GM19035 (cell line): ENCODE data around the gene ZNHIT1.
A peak's percentile ranks its signal among the peaks of the same experiment; 100 is the strongest.

ENCODE experiments used
- ATAC-seq: cut with Tn5 transposase; IDR thresholded peaks from one replicate; pipeline ENCODE4 v1.9.1; 2021; ENCODE audit not compliant: unreplicated experiment

Gene ZNHIT1

DNA sequence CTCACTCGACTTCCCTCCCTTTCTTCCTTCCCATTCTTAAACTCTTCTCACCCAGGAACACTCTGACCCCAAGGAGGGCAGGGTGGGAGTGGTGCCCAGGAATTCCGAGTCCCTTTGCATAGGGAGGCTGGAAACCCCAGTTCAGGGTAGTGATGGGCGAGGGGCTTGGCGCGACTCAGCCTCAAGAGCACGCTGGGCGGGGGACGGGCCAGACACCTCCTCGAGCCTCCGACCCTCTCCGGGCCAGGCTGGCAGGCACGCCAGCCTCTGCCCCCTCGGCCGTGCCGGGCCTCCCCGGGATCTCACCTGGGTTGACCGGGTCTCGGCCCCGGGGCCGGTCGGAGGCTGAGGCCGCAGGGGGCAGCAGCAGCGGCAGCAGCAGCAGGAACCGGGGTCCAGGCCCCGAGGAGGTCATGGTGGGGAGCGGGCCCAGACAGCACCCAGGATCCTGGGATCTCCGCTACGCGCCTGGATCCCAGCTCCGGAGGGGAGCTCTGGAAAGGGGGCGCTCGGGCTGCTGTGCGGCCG, 1.0 kb upstream of the ZNHIT1 start:
- ATAC-seq, result peak; percentile 22

DNA sequence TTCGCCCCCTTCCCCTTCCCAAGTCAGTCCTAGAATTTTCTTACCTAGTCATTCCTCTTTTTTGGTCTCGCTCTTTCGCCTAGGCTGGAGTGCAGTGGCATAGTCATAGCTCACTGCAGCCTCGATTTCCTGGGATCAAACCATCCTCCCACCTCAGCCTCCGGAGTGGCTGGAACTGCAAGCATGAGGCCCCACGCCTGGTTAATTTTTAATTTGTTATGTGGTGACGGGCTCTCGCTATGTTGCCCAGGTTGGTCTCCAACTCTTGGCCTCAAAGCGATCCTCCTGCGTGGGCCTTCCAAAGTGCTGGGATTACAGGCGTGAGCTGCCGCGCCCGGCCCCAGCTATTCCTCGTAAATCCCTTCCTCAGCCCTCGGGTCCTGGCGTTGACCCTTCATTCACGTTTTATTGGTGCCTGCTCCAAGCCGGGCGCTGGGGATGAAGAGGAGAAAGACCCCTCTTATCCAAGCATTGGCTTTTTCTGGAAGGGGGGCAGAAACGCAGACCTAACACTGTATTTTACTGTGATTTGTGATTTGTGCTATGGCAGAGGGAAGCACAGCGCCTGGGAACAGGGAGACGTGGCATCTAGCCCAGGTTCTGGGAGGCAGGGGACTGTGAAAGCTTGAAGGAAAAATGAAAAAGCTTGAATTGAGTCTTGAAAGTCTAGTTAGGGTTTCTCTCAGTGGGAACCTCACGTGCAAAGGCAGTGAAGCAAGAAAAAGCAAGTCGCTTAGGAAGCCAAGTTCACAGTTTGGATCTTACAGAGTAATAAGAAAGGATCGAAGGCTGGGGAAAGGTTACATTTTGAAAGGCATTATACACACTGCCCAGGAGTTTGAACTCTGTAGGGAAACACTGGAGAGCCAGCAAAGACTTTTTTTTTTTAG, 516 bp downstream of the ZNHIT1 start:
- ATAC-seq, result peak; percentile 1

- ATAC-seq, result no peak
Measured at GRCh38 chr7:101220295-101220694, 2.3 kb downstream of the ZNHIT1 start.

DNA sequence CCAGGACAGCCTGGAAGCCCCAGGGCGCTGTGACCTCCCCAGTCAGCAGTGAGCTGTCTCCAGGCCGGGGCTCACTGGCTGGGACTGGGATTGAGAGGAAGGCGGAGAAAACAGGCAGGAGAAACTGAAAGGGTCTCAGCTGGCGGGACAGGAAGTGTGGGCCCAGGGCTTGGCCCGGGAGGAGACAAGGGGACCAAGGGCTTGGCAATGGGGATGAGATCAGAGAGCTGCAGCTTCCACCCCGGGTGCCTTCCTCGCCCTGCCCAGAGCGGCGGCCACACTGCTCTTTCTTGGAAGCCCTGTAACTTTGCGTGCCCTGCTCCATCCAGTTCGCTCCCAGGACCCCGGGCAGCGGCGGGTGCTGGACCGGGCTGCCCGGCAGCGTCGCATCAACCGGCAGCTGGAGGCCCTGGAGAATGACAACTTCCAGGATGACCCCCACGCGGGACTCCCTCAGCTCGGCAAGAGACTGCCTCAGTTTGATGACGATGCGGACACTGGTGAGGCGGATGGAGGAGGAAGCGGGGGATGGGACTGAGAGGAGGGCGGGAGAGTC, 4.4 kb downstream of the ZNHIT1 start:
- no peak for ATAC-seq

DNA sequence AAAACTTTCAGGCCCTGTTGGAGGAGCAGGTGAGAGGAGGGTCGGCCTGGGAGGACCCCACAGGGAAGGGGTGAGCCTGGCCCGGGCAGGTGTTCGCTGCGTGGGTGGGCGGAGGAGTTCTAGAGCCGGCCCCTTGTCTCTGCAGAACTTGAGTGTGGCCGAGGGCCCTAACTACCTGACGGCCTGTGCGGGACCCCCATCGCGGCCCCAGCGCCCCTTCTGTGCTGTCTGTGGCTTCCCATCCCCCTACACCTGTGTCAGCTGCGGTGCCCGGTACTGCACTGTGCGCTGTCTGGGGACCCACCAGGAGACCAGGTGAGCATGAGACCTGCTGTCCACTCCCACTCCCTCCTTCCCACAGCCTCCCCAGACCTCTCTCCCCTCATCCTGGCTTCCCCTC, 5.6 kb downstream of the ZNHIT1 start:
- ATAC-seq, result no peak

- no peak for ATAC-seq
Measured at GRCh38 chr7:101225650-101226049, 7.7 kb downstream of the ZNHIT1 start.

GRCh38 chr7:101226721-101227120, 8.8 kb downstream of the ZNHIT1 start:
- no peak for ATAC-seq

DNA sequence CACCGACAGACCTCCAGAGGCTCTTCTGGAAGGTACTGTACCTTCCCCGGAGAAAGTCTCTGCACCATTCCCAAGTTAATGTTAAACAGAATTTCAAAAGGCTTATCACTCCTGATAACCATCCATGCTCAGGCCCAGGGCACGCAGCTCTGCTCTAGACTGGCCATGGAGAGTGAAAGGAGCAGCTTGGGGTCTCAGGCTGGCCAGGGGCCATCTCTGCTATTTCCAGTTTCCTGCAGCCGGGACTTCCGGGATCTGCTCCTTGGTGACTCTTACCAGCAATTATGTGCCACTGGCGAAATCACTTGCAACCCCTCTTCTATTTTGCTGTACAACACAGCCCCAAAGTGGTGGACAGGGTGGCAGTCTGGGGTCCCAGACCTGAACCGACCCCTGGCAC, 13.7 kb downstream of the ZNHIT1 start:
- ATAC-seq, result no peak

GRCh38 chr7:101232141-101232850, 14.3 kb downstream of the ZNHIT1 start:
- ATAC-seq, result no peak

DNA sequence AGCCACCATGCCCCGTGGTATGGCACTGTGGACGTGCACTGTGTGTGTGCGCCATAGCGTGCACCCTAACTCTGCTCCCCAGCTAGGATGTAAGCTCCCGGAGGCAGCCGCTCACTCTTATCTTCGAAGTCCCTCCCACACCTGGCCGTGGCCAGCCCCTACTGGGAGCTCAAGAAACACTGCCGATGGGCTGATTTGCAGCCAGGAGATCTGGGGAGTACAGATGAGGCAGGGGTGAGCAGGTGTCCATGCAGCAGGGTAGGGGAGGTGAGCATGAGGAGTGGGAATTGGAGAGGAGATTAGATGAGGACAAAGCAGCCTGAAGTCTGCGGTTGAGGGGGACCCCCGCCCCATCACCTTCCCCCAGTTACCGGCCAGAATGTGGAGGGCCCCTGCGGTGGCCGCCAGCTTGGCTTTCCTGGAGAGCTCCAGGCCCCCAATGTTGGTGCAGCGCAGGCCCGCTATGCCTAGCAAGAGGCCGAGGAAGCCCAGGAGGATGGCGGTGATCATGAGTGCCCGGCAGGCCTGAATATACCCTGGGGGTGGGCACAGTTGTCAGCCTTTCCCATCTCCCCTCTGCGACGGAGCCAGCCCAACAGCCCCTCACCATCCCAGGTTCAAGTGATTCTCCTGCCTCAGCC, 16.1 kb downstream of the ZNHIT1 start:
- no peak for ATAC-seq

GRCh38 chr7:101234636-101235035, 16.7 kb downstream of the ZNHIT1 start:
- no peak for ATAC-seq

GRCh38 chr7:101235050-101235449, 17.1 kb downstream of the ZNHIT1 start:
- ATAC-seq, result no peak

DNA sequence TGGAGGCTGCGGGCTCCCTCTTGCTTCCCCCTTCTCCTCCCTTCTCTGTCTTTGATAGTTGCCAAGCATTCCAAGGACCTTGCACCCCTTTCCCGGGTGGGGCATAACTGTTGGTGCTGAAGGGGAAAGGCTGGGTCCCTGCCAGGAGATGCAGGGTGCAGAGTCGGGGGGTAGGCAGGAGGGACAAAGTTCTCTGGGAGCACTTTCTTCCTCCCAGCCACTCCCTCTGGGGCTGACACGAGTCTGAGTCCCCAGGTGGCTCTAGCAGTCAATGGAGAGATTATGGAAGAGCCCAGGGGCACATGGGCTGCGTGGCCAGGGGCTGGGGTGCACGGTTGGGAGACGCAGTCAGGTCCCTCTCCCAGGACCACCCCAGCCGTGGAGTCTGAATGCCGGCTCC, 17.6 kb downstream of the ZNHIT1 start:
- no peak for ATAC-seq

GRCh38 chr7:101236292-101236835, 18.4 kb downstream of the ZNHIT1 start:
- no peak for ATAC-seq

GRCh38 chr7:101237206-101238067, 19.5 kb downstream of the ZNHIT1 start, which contains the start of gene CLDN15:
Gene CLDN15, minus strand, starts transcription at chr7:101237802. Its CDS starts 221 bp downstream, at chr7:101237581.
- no peak for ATAC-seq

DNA sequence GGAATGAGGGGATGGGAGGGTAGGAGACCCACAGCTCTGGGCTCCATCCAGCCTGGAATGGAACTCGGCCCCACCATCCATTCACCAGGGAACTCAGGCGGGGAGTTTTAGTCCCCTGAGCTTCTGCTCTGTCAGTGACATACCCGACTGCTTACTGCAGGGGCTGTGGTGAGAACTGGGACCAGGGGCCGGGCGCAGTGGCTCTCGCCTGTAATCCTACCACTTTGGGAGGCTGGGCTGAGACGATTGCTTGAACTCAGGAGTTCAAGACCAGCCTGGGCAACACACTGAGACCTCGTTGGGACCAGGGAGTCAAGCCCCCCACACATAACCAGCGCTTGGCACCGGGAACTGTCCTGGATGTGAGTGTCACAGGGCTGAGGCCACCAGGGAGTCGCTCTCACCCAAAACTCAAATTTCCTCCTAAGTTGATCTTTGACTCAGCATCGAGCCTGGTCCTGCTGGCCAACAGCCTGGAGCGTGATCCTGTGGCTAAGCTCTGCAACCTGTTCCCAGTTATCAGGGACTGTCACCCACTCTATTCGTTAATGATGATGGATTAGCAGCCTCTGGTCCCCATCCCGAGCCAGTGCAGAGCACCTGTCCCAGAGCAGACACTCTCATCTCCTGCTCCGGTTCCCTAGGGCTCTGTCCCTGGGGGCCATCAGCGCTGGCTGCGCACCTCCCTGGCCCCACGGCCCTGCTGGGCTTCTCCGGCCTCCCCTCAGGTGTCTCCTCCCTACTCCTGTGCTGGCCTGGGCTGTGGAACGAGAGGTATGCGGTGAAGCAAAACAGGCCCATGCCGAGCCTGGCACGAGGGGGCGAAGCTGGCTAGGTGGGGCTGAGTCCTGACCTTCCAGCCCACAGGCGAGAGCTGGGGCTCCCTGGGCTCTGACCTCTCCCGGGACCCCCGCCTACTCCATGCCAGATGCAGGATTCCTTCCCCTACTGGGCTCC, 20.5 kb downstream of the ZNHIT1 start:
- no peak for ATAC-seq

GRCh38 chr7:101239191-101239950, 21.4 kb downstream of the ZNHIT1 start:
- no peak for ATAC-seq

GRCh38 chr7:101239951-101240220, 21.9 kb downstream of the ZNHIT1 start:
- ATAC-seq, result no peak
